PFSK-1 (cell line): Measurements from ENCODE around the gene CUL5.

Experiments used
- POLR2AphosphoS5 ChIP-seq: IDR thresholded peaks from 2 replicates; pipeline ENCODE4 v1.6.1; 2012; ENCODE audit warnings: low read depth, mild to moderate bottlenecking, control low read depth, low read length, moderate library complexity
- SIN3A ChIP-seq: IDR thresholded peaks from 2 replicates; pipeline ENCODE4 v1.6.1; 2012; ENCODE audit warnings: mild to moderate bottlenecking, low read length, moderate library complexity, borderline replicate concordance; ENCODE audit not compliant: insufficient read depth

DNA sequence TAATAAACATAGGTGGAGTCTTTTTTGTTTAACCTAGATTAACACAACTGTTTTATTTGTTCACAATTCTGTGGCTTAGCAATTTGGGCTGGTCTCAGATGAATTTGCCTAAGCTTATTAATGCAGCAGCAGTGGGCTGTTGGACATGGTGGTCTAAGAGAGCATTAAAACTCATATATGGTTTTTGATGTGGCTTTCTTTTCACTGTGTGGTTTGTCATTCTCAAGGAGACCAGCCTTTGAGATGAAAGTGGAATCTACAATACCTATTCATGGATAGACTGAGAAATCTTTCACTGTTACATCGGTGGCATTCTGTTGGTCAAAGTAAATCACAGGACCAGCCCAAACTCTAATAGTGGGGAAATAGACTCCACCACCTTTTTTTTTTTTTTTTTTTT is 39.6 kb downstream of the CUL5 start:
- TF ChIP-seq POLR2AphosphoS5 (no peak), SIN3A (no peak)
